Motor neuron (in vitro differentiated cells): Measurements from ENCODE around the gene ZNF319. TPM values are rescaled to one million over a fixed set of nuclear protein-coding genes. Genes with fewer than 3 reads are reported as not detected.
A peak's percentile ranks its signal among the peaks of the same experiment; 100 is the strongest.

Source experiments
- ATAC-seq, 8 experiments: fragments of 200-7000 bp; cut with Tn5 transposase; replicated peaks in 6 of 8; 2 replicates each; pipeline ENCODE4 v1.8.0; 2021; ENCODE audit warnings: mild to moderate bottlenecking in 8 of 8, moderate library complexity in 8 of 8
- H3K27ac ChIP-seq, 2 donors: fragments of 250-450 bp; sonication (Bioruptor Pico); 2 replicates each; pipeline ENCODE4 v1.9.0; 2021; ENCODE audit warnings: antibody characterized with exemption in 2 of 2, mild to moderate bottlenecking in 2 of 2, moderate library complexity in 1 of 2
- H3K4me1 ChIP-seq, 2 donors: fragments of 250-450 bp; sonication (Bioruptor Pico); replicated peaks in 1 of 2; 2 replicates each; pipeline ENCODE4 v1.6.1; 2021; ENCODE audit warnings: antibody characterized with exemption in 2 of 2, mild to moderate bottlenecking in 2 of 2, moderate library complexity in 1 of 2
- H3K4me3 ChIP-seq, 5 donors: fragments of 250-450 bp; sonication (Bioruptor Pico); 2 replicates each; pipeline ENCODE4 v1.9.0; 2021; ENCODE audit warnings: antibody characterized with exemption in 5 of 5, mild to moderate bottlenecking in 5 of 5, moderate library complexity in 4 of 5
- WGBS, 10 experiments: fragments of 450-650 bp; shearing (Covaris generic); methylation state at CpG; one replicate each; pipeline ENCODE4 v1.0.0; 2022; 5-methylcytosine and 5-hydroxymethylcytosine counted together
- in situ Hi-C, 9 experiments: fragments of 400-800 bp; cut with MboI; loops; one replicate each; pipeline ENCODE4 v1.15.0; 2021; ENCODE audit warnings: low sequenced_read_pairs in 9 of 9, low pct_unique_long_range_greater_than_20kb in 2 of 9; ENCODE audit not compliant: unreplicated experiment in 9 of 9
- total RNA-seq, 8 experiments: library from RNA; unstranded; fragments of 300-600 nt; gene quantifications; 2 replicates each; pipeline versions ENCODE4 v1.2.3 to v1.2.4, GENCODE V29; 2022

The ZNF319 gene
- total RNA-seq, 8 experiments from 2014 or later, result 3.5 to 7.4 (median 5.2) TPM

DNA sequence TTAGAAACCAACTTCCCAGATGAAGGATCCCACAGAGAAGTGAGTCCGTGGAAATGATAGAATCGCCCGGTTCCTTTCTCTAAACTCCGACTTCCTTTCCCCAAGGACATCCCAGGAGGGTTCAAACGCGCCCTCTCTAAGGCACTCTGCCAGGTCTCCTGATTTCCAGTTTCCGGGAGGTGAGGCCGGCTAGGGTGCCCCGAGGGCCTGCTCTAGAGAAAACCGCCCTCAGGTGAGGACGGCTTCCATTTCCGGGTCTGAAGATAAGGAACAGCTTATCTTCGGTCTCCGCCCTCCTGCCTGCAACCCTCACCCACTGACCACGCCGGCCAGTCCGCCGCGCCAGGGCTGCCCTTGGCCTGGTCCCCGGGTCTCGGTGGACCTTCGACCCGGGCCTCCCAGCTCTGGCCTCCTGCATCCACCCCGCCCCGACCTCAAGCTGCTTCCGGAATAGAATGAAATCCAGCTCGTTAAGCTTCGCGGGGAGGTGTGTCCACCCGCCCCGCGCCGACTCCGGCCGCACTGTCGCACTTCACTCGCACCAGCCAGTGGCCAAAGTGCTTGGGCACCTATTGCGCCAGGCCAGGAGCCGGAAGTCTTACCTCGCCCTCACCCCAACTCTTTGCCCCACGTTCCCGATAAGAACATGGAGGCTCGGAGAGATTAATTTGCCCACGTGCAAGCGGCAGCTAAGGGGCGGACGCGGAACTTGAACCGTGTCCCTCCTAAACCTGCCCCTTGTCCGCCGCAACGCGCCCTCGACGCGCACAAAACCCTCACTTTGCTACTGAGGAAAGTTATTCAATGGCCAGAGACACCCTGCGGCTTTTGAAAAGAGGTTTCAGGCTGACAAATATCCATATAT, 24.2 kb upstream of the ZNF319 start:
- H3K4me1 ChIP-seq, result peaks cover 26 to 33% of the 10 kb centered on the region in 2 donors
- WGBS, 10 experiments, result 0 to 86% (median 38%) methylated on average over 1 to 37 of the region's 57 CpGs; no CpG with 5 or more reads in 2 of the 10 experiments
- in situ Hi-C loops, result loop anchor here in 6 of 9 experiments (5.0 to 25.0 kb wide), 8 partner anchors 88 to 462 kb away; partner anchors contain the start of gene CFAP20 (in 1 of the 6)
- no peak for ATAC-seq
- no peak overlapping the region for H3K27ac ChIP-seq
- peak overlapping the region; percentile 58 to 81 (median 63) for H3K4me3 ChIP-seq

DNA sequence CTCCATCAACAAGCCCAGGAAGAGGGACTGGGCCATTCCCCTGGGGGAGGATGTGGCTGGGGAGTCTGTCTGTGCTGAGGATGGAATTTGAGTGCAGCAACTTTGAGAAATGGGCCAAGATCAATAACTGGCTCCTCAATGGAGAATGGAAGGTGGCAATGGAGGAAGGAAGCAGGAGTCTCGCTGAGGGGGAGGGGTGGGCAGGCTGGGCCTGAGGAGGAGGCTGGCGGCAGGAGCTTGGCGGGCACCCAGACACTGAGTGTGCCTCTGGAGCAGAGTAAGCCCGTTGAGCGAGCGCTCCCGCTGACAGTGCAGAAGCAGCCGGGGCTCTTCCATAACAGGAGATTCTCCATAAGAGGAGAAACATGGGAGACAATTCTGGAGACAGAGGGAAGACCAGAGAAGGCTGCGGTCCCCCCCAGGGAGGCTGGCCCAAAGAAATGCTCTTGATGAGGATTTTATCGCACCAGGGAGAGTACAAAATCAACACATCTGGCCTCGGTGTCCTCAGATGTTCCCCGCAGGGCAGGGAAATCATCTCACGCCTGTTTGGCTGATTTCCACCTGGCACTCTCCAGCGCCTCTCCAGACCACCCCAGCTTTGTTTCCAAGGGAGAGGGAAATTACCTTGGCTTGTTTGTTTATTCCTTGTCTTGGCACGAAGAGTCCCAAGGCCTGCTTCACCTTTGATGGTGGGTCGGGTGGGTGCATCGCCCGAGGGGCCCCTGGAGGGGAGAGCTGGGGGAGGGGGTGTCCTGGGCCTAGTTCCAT, 22.3 kb upstream of the ZNF319 start:
- Histone ChIP-seq H3K27ac (no peak overlapping the region), H3K4me3 (no peak overlapping the region), H3K4me1 (peaks cover 17 to 27% of the 10 kb centered on the region in 2 donors)
- peak in 2 of 8 experiments; percentile 0 to 24 for ATAC-seq
- in situ Hi-C loops, result loop anchor here in 6 of 9 experiments (5.0 to 25.0 kb wide), 8 partner anchors 90 to 460 kb away; partner anchors contain the start of gene CFAP20 (in 1 of the 6)
- 0 to 60% (median 22%) methylated on average over 1 to 4 of the region's 18 CpGs; no CpG with 5 or more reads in 4 of the 10 experiments for WGBS, 10 experiments

DNA sequence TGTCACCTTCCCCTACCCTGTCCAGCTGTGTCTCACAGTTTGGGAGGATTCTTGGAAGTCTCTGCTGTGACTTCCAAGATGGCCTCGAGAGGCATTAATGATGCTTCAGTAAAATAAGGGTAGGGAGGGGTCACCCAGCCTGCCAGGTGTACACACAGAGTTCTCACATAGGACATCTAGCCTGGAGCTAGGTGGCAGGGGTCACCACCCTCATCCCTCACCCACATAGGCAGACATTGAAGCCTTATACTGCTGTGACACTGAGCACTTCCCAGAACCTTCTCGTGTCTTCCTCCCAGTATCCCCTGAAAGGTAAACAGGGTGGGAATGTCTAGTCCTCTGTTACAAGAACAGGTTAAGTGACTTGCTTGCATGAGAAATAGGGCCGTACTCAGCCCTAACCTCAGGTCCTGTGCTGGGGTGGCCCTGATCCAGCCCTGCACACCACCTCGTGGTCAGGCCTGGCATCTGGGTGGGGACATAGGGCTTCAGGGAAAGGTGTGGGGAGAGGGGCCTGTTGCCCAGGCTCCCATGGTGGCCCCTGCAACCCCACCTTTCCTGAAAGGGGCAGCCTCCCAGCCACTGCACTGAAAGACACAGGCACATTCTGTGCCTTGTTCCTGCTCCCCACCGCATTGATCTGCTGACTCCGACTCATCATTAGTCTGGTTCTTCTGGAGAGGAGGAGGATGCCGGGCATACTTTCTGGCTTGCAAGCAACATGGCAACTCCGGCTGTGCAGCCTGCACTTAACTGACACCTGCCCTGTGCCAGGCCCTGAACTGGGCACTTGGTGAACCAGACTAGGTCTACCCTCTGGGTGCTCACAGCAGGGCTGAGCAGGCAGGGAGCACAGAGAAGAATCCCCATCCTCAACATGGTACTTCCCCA, 21.4 kb upstream of the ZNF319 start:
- Histone ChIP-seq H3K4me1 (peaks cover 12 to 22% of the 10 kb centered on the region in 2 donors), H3K27ac (no peak overlapping the region), H3K4me3 (no peak overlapping the region)
- no peak for ATAC-seq
- 40 to 100% (median 84%) methylated on average over 1 to 4 of the region's 8 CpGs for WGBS, 10 experiments
- in situ Hi-C loops, result loop anchor here in 6 of 9 experiments (5.0 to 25.0 kb wide), 8 partner anchors 90 to 460 kb away; partner anchors contain the start of gene CFAP20 (in 1 of the 6)

DNA sequence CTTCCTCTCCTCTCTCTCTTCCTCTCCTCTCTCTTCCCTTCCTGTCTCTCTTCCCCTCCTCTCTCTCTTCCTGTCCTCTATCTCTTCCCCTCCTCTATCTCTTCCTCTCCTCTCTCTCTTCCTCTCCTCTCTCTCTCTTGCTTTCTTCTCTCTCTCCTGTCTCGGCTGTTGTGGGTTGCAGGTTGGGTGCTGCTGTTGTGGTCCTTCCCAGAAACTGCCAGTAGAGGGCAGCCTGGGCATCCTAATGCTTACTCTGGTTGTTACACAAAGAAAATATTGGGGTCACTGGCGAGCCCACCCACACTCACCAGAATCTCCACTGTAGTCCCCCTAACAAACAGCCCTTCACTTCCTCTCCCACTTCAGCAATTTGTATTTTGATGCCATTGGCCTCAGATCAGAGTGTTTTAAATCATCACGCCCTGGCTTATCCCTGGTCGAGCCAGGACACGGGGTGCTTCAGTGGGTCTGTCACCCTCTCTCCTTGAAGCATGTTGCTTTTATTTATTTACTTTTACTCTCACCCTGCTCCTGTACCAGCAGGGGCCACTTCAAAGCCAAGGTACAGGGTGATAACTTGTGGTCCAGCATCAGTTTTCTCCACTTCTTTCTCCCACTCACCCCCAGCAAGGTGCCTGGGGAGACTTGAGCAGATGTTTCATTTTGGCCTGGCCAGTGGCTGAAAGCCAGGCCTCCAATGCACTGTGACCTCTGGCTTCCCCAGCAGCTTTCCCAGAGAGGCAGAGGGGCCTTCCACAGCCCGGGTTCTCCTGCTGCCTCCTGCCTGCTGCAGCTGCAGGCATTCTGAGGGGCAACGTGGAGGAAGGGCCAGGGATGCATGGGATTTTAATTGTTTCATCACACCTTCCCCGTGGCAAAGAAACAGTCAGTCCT, 20.4 kb upstream of the ZNF319 start:
- Histone ChIP-seq H3K4me1 (peaks cover 12 to 22% of the 10 kb centered on the region in 2 donors), H3K4me3 (no peak overlapping the region), H3K27ac (no peak overlapping the region)
- ATAC-seq, result peak in 7 of 8 experiments; percentile 8 to 41 (median 24)
- WGBS, 10 experiments, result 0 to 67% (median 36%) methylated on average over 1 to 7 of the region's 8 CpGs
- in situ Hi-C loops, result loop anchor here in 6 of 9 experiments (5.0 to 25.0 kb wide), 8 partner anchors 91 to 459 kb away; partner anchors contain the start of gene CFAP20 (in 1 of the 6)

DNA sequence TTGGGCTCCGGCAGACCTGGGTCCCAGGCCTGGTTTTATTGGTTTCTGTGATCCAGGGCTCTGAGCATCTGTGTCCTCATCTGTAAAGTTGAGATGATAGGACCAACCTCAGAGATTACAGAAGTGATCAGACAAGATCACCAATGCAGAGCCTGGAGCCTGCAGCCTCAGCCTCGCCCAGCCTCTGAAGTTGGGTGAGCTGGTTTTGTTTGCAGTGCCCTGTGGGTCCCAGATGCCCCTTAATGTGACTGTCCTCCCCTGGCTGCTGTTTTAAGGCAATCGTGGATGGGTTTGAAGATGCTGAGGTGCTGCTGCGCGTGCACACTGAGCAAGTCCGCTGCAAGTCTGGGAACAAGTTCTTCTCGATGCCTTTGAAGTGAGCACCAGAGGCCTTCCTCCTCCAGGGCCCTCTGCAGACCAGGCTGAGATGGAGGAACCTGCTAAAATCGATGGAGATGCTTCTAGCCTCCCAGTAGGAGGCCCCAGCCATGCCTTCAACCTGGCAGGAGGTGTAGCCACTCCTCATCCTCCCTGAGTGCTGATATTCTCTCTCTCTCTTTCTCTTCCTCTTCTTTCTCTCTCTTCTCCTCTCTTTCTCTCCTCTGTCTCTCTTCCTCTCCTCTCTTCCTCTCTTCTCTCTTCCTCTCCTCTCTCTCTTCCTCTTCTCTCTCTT, 19.5 kb upstream of the ZNF319 start:
- in situ Hi-C loops, result loop anchor here in 6 of 9 experiments (5.0 to 25.0 kb wide), 8 partner anchors 92 to 458 kb away; partner anchors contain the start of gene CFAP20 (in 1 of the 6)
- Histone ChIP-seq H3K4me3 (no peak overlapping the region), H3K27ac (no peak overlapping the region), H3K4me1 (peaks cover 12 to 18% of the 10 kb centered on the region in 2 donors)
- 0 to 78% (median 67%) methylated on average over 1 to 6 of the region's 8 CpGs; no CpG with 5 or more reads in 3 of the 10 experiments for WGBS, 10 experiments
- ATAC-seq, result no peak

DNA sequence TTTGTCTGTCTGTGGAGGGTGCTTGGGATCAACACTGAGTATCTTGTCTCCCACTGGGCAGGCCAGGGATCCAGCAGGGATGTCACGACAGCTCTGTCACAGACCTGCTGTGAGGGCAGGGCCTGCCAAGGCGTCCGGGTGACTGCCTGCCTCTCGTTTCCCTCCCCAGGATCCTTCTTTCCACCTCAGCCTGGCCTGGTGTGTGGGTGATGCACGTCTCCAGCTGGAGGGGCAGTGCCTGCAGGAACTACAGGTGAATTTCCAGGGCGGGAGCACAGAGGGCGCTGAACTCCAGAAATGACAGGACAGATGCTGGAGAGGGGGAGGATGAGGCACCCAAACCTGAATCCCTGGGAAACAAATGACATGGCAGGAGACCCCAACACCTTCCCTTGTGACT, 18.3 kb upstream of the ZNF319 start:
- no peak for ATAC-seq
- in situ Hi-C loops, result loop anchor here in 6 of 9 experiments (25.0 kb wide), 6 partner anchors 93 to 457 kb away; no protein-coding TSS in a partner anchor

DNA sequence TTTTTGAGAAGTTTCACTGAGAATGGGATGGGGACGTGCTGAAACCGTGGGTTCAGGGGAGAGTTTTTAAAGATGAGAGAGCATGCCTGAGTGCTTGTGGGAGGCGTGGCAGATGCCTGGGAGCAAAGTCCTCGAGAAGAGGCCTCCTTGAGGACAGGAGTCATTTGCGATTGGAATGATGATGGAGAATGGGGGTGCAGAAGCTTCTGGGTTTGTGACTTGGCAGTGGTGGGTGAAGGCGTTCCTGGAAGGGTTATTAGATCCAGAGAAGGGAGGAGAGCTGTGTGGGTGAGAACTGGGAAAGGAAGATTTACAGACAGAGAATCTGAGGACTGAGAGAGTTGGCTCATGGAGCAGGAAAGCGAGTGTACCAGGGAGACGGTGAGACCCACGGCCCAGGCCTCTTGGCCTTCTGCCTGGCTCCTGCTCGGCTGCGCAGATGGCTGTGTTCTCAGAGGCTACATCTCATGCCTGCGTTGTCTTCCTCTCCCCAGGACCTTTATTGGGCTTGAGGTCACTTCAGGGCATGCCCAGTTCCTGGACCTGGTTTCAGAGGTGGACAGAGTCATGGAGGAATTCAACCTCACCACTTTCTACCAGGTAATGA, 16.5 kb upstream of the ZNF319 start:
- 33 to 80% (median 67%) methylated on average over 1 to 6 of the region's 12 CpGs; no CpG with 5 or more reads in 2 of the 10 experiments for WGBS, 10 experiments
- in situ Hi-C loops, result loop anchor here in 6 of 9 experiments (25.0 kb wide), 6 partner anchors 95 to 455 kb away; no protein-coding TSS in a partner anchor
- peaks cover 6 to 10% of the 10 kb centered on the region in 2 donors for H3K4me1 ChIP-seq
- peak in 2 of 8 experiments; percentile 60 to 79 for ATAC-seq
- H3K27ac ChIP-seq, result no peak overlapping the region
- no peak overlapping the region for H3K4me3 ChIP-seq

More for the DNA sequence above, 18.3 kb upstream of the ZNF319 start:
- Histone ChIP-seq H3K4me1 (peaks cover 10 to 14% of the 10 kb centered on the region in 2 donors), H3K4me3 (no peak overlapping the region), H3K27ac (no peak overlapping the region)
- 57 to 100% (median 80%) methylated on average over 1 to 2 of the region's 7 CpGs; no CpG with 5 or more reads in 6 of the 10 experiments for WGBS, 10 experiments

DNA sequence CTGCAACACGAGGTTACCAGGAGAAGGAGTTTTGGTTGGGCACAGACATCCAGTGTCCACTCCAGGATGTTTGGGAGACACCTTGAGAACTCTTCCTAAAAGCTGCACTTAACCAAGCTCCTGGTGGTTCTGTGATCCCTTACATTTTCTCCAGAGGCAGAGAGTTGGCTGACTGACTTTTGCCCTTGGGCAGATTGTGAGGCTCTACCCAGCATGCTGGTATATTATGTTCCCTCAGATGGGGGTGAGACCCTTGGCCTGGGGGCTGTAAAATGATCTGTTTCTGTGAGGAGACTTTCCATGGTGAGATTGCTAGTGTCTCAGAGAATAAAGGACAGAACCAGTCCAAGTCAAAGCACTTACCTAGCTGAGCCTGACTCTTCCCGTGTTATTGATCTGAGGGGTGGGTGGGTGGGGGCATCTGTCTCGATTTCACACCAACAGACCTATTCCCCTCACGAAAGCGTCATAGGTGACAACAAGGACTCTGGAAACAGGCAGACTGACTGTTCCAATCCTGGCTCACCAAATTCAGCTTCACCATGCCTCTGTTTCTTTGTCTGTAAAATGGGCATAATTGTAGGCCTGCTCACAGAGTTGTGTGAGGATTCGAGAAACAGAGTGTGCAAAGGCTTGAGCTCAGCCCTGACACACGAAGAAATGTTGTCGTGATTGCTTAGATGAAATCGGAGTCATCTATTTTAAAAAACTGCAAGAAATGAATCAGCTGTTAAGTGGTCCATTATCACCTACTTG, 12.9 kb upstream of the ZNF319 start:
- 47 to 100% (median 93%) methylated on average over 1 to 7 of the region's 9 CpGs; no CpG with 5 or more reads in 1 of the 10 experiments for WGBS, 10 experiments

DNA sequence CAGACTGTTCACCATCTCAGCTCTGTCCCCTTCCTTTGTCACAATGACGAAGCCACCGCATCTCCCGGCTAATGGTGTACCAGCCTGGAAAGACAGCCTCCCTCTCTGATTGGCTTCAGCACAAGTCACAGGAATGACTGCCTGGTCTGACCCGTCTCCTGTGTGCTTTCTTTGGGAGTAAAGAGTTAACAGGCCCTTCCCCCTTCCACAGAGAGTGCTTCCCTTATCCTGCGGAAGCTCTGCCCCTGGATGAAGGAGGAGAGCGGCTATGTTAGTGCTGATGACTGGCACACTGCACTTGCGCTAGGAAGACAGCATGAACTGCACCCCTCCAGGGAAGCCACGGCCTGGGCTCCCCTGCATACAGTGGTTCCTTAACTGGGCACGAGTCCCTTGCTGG, 12.0 kb upstream of the ZNF319 start:
- 20 to 66% (median 47%) methylated on average over 1 to 4 of the region's 9 CpGs; no CpG with 5 or more reads in 6 of the 10 experiments for whole genome bisulfite sequencing, 10 experiments
- in situ Hi-C loops, result loop anchor here in 6 of 9 experiments (25.0 kb wide), 6 partner anchors 100 to 450 kb away; no protein-coding TSS in a partner anchor
- Histone ChIP-seq H3K4me1 (no peaks in the 10 kb centered on the region), H3K27ac (no peak overlapping the region), H3K4me3 (no peak overlapping the region)
- no peak for ATAC-seq

More for the DNA sequence above, 12.9 kb upstream of the ZNF319 start:
- Histone ChIP-seq H3K4me1 (no peaks in the 10 kb centered on the region), H3K4me3 (no peak overlapping the region), H3K27ac (no peak overlapping the region)
- ATAC-seq, result no peak
- in situ Hi-C loops, result loop anchor here in 6 of 9 experiments (25.0 kb wide), 6 partner anchors 99 to 451 kb away; no protein-coding TSS in a partner anchor

DNA sequence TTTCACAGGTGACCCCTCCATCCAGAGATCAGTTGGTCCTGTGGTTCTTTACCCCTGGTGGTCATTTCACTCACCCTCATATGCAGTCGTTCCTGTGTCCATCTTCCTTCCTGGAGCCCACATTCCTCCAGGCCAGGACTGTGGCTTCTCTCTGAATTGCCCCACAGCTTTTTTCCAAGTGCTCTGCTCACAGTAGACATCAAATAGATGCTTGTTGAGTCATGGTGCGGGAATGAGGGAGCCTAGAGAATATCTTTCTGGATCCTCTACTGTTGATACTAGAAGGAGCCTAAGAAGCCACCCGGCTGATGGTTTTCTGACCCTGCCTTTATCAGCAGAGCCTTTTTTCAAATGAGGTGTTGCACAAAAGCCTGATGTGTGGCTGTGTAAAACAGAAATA, 11.2 kb upstream of the ZNF319 start:
- Histone ChIP-seq H3K27ac (no peak overlapping the region), H3K4me3 (no peak overlapping the region), H3K4me1 (no peaks in the 10 kb centered on the region)
- WGBS, 10 experiments, result 43 to 100% (median 100%) methylated on average over 1 to 2 of the region's 3 CpGs; no CpG with 5 or more reads in 5 of the 10 experiments
- in situ Hi-C loops, result loop anchor here in 6 of 9 experiments (25.0 kb wide), 6 partner anchors 101 to 449 kb away; no protein-coding TSS in a partner anchor
- no peak for ATAC-seq
